GM21528 (cell line): ENCODE results near the gene FANCL.
"Not testable (repeated sequence)": the region's sequence is repeated elsewhere in the genome, so short reads cannot be mapped to it uniquely, and the experiment has no call there.

Source experiments
- ATAC-seq: cut with Tn5 transposase; IDR thresholded peaks from one replicate; pipeline ENCODE4 v1.9.1; 2021; ENCODE audit warnings: mild to moderate bottlenecking, moderate library complexity; ENCODE audit not compliant: unreplicated experiment, low FRiP score

Gene FANCL

GRCh38 chr2:58155160-58155778, 85.9 kb downstream of the FANCL start:
- no peak for ATAC-seq

DNA sequence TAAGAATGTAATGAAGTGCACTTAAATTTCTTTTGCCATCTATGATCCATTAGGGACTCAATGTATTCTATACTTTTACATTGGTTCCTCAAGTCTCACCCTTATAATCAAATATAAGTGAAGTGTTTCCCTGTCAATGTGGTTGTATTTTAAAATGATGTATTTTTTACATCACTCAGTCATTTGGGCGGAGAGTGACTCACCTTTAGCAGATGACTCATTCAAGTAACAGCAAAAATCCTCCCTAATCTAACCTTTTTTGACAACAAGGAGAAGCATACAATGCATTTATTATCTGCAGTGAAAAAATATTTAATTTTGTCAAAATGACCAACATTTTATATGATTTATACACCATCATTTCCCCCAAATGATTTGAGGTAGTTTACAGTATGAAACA, 94.4 kb downstream of the FANCL start:
- ATAC-seq = no peak

- not testable (repeated sequence) for ATAC-seq
Measured at GRCh38 chr2:58145769-58146168, 95.4 kb downstream of the FANCL start.

GRCh38 chr2:58140508-58141072, 100.5 kb downstream of the FANCL start:
- no peak for ATAC-seq

GRCh38 chr2:58138396-58139030, 102.6 kb downstream of the FANCL start:
- ATAC-seq = no peak

DNA sequence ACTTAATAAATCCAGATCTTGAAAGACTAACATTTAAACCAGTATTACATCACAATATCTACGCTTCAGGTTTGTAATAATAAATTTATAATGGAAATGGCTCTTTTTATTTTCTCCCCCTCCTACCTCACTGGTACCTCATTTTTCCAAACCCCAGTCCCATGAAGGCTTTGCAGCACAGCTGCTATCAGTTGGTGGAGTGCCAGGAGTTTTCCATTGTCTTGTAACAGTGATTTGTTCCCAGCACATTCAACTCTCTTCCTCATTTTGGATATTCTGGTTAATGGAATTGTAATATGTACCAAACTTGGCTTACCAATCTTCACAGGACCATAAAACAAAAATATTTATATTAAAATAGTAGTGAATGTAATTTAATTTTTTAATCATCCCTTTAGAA, 103.3 kb downstream of the FANCL start:
- no peak for ATAC-seq

DNA sequence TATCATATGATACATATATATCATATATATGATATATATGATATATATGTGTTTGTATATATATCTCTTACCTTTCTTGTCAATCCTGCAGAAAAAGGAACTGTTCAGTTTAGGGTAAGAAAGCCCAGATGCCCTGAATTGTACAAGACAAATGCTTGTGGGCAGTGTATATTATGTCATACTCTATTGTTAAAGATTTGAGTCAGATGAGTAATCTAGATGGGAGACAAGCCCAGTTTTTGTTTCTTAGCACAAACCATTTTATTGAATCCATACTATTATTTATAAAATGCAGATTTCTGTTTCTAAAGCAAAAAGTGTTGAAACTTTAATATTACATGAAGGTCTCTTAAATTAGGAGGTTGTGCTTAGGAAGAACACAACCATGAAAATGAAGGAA, 103.9 kb downstream of the FANCL start:
- no peak for ATAC-seq

DNA sequence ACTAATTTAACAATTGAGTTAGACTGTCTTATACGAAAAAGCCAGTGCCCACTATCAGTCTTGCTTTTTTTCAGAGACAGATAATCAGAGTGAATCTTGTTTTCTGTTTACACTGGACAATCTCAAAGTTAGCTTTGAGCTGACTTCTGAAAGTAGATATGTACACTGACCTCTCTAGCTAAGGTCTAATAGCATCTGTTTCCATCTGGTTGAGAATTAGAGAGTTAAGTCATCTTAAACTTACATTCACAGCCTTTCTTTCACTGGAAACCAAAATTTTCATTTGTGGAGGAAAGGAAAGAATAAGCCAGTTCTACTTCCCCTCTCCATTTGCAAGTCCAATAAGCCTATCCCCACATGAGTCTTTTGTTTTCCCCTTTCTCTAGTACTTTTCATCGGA, 105.3 kb downstream of the FANCL start:
- ATAC-seq = no peak

DNA sequence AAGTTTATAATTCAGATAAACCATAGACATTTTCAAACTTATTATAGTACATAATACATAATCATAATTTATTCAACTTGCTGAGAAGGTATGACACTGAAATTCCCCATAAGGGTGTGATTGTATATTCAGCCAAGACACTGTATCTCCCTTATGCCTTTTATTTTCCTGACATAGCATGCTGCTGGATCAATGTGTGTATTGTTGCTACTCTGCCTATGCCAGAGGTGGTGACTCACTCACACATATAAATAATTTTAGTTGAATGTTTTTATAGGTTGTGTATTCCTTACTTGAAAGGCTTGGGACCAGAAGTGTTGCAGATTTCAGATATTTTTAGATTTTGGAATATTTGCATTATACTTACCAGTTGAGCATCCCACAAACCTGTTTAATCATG, 107.7 kb downstream of the FANCL start:
- no peak for ATAC-seq

GRCh38 chr2:58131191-58132011, 109.7 kb downstream of the FANCL start:
- no peak for ATAC-seq

DNA sequence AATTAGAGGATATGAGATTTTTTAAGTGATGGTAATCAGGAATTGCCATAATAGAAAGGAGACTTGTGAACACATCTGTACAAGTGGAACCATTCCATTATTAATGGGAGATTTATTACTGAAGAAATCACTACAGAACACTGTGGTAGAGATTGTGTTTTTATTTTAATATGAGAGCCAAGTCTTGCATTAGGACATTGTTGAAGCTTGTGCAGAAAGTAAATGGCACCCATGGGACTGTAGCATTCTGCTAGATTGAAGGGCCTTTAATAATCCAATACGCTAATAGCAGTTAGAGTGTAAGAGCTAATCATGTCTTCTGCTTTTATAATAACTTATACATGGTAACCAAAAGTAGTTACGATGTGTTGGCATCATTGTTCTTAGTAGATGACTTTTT, 110.9 kb downstream of the FANCL start:
- no peak for ATAC-seq

DNA sequence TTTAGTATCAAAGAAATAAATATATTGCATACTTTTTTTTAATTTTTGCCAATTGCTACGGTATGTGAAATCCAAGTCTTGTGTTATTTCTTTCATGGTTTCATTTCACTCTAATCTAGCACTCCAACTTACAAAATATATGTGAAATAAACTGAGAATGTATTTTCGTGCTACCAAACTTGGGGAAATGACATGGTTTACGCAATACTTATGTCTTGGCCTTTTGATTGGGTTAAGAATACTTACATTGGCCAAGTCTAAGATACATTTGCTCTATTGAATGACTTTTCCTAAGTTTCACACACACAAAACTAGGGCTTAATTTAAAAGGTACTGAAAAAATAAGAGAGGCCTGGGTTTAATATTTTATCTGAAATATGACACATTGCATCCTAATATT, 114.0 kb downstream of the FANCL start:
- no peak for ATAC-seq

- no peak for ATAC-seq
Measured at GRCh38 chr2:58122540-58122939, 118.6 kb downstream of the FANCL start.

- ATAC-seq = no peak
Measured at GRCh38 chr2:58122040-58122439, 119.1 kb downstream of the FANCL start.

GRCh38 chr2:58120626-58121229, 120.4 kb downstream of the FANCL start:
- no peak for ATAC-seq

DNA sequence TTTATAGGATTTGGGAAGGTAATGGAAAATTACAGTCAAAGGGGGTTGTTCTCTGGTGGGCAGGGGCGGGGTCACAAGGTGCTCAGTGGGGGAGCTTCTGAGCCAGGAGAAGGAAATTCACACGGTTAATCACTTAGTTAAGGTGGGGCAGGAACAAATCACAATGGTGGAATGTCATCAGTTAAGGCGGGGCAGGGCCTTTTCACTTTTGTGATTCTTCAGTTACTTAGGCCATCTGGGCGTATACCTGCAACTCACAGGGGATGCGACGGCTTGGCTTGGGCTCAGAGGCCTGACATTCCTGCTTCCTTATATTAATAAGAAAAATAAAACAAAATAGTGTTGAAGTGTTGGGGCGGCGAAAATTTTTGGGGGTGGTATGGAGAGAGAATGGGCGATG, 127.6 kb downstream of the FANCL start:
- ATAC-seq = not testable (repeated sequence)

GRCh38 chr2:58110765-58111164, 130.4 kb downstream of the FANCL start:
- ATAC-seq = no peak

DNA sequence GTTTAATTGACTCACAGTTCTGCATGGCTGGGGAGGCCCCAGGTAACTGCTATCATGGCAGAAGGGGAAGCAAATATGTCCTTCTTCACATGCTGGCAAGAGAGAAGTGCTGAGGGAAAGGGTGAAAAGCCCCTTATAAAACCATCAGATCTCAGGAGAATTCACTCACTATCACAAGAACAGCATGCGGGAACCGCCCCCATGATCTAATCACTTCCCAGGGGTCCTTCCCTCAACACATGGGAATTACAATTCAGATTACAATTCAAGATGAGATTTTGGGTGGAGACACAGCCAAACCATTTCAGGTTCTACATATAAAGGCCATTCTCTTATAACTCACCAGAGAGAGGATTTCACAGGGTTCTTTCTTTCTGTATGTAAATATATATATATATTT, 131.6 kb downstream of the FANCL start:
- ATAC-seq = no peak
